ENCODE results near the gene GNA14. TPM values are rescaled to one million over a fixed set of nuclear protein-coding genes. Genes with fewer than 3 reads are reported as not detected.

The GNA14 gene
- polyA plus RNA-seq, 2 of the 4 experiments (the other 2 are of a cell fraction), result 0.04 to 0.06 TPM

DNA sequence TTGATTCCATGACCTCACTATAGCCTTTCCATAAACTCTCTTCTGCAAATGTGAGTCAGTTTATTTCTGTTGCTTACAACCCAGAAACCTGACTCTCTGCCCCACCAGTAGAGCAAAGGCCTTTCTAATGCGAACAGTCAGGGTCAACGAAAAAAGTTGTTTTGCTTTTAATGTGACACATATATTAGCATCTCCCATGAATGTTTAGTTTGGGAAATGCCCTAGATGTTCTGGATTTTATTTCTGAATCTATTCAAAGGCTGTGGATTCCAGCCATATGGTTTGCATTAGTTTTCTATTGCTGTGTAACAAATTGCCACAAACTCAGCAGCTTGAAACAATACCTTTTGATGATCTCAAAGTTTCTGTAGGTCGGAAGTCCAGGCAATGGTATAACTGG is 193.5 kb downstream of the GNA14 start:
- no peak overlapping the region for H3K4me2 ChIP-seq
- ChIA-PET POLR2A (no interaction called here), CTCF (interaction anchor here (1.0 to 12.3 kb wide), 7 partner anchors 13 to 581 kb away, joined by 3 to 238 read pairs (median 41); no protein-coding TSS in a partner anchor)
- no peaks in the 10 kb centered on the region for H3K4me1 ChIP-seq
- WGBS (ENCODE audit: missing lambda C conversion rate), result 45% methylated on average over 3 of the region's 3 CpGs
- FAIRE-seq (no peak), DNase-seq (ENCODE audit: low read depth in 1 of 2, low spot score in 1 of 2) (no peak), ATAC-seq (no peak)
- H3K9me3 ChIP-seq, result no peaks in the 10 kb centered on the region
- TF ChIP-seq, protein P1, sequence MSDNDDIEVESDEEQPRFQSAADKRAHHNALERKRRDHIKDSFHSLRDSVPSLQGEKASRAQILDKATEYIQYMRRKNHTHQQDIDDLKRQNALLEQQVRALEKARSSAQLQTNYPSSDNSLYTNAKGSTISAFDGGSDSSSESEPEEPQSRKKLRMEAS (IDR thresholded peaks at IDR 0.05), result no peak
- no peak for TF ChIP-seq EHMT2 (IDR thresholded peaks at IDR 0.05; ENCODE audit: low read depth)
- TF ChIP-seq, protein P2, sequence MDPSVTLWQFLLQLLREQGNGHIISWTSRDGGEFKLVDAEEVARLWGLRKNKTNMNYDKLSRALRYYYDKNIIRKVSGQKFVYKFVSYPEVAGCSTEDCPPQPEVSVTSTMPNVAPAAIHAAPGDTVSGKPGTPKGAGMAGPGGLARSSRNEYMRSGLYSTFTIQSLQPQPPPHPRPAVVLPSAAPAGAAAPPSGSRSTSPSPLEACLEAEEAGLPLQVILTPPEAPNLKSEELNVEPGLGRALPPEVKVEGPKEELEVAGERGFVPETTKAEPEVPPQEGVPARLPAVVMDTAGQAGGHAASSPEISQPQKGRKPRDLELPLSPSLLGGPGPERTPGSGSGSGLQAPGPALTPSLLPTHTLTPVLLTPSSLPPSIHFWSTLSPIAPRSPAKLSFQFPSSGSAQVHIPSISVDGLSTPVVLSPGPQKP (IDR thresholded peaks at IDR 0.05; ENCODE audit: low read depth, low read length), result no peak
- TF ChIP-seq JUNB (IDR thresholded peaks at IDR 0.05), result no peak
- no peak overlapping the region for H3K27ac ChIP-seq
- no peak overlapping the region for H3K4me3 ChIP-seq

DNA sequence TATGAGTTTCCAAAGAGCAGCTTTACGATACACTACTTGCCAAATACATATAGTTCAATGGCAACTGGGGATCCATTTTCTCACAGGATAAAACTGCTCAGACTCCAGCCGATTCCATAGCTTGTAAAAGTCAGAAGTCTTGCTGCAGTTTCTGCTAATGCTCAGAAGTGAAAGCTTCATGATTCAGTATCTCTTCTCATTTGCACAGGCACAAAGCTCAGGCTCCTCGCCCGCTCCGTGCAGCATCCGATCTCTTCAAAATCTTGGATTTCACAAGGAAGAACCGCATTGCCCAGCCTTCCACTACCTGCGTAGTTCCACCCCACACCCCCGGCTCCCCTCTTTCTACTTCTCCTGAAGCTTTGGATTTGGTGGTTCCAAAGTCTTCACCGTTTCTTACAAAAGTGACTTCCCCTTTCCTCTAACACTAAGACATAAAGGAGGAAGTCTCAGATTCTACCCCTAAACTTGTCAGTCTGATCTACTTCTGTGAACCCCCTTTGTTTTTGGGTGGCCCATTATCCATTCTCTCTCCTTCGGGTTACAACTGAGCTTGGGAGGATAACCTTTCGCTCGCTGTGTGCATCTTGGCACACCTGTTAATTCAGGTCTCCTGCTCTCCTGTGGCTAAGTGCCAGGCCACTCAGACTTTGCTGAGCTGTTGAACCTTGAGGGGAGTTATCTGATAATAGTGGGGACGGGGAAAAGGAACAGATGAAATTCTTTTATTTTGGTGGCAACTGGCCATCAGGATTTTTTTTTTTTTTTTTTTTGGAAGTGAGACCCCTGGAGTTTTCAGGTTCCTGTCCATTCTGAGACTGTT is 194.1 kb downstream of the GNA14 start:
- POLR2A ChIA-PET, result no interaction called here
- WGBS (ENCODE audit: missing lambda C conversion rate), result 82% methylated on average over 14 of the region's 14 CpGs
- Histone ChIP-seq H3K9me3 (no peaks in the 10 kb centered on the region), H3K27ac (no peak overlapping the region), H3K4me1 (no peaks in the 10 kb centered on the region), H3K4me3 (no peak overlapping the region), H3K4me2 (no peak overlapping the region)
- ATAC-seq (no peak), FAIRE-seq (no peak), DNase-seq (ENCODE audit: low read depth in 1 of 2, low spot score in 1 of 2) (no peak)
- TF ChIP-seq, protein P1 (IDR thresholded peaks at IDR 0.05), result no peak
- CTCF ChIA-PET, result interaction anchor here (0.6 to 12.3 kb wide), 10 partner anchors 14 to 671 kb away, joined by 3 to 238 read pairs (median 4); no protein-coding TSS in a partner anchor

DNA sequence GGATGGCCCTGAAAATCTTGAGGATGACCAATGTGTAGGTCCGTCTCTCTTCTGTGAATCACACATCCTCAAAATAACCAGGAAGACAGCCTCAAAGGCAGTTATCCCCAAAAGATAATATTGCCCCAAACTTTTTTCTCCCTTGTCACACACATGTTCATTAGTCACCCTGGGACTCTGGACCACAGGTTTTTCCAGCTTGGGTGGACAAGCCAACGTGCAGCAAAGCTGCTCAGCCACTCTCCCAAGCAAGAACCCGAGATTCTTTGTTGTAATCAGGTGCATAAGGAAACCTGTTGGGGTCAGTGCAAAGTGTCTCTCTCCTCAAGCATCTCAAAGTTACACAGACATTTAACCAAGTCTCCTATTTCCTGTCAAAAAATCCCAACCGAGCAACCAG is 196.6 kb downstream of the GNA14 start:
- Histone ChIP-seq H3K9me3 (no peaks in the 10 kb centered on the region), H3K4me3 (no peak overlapping the region), H3K4me1 (no peaks in the 10 kb centered on the region), H3K4me2 (no peak overlapping the region), H3K27ac (no peak overlapping the region)
- POLR2A ChIA-PET, result no interaction called here
- no peak for DNase-seq (ENCODE audit: low read depth in 1 of 2, low spot score in 1 of 2)
- no peak for FAIRE-seq
- no peak for ATAC-seq
- WGBS (ENCODE audit: missing lambda C conversion rate), result 46% methylated on average over 4 of the region's 4 CpGs
- TF ChIP-seq FOSB (CRISPR knock-in tag; IDR thresholded peaks at IDR 0.05) (no peak), EHF (CRISPR knock-in tag; IDR thresholded peaks at IDR 0.05) (no peak), KDM1A (IDR thresholded peaks at IDR 0.05; ENCODE audit: low read depth) (no peak), HEYL (CRISPR knock-in tag; IDR thresholded peaks at IDR 0.05) (no peak), ZSCAN20 (CRISPR knock-in tag; IDR thresholded peaks at IDR 0.05) (no peak), POLR2A (IDR thresholded peaks at IDR 0.05; ENCODE audit: low read length) (no peak), RNF2 (IDR thresholded peaks at IDR 0.05; ENCODE audit: borderline replicate concordance, low read depth) (no peak), EHMT2 (IDR thresholded peaks at IDR 0.05; ENCODE audit: low read depth) (no peak), FOSL2 (IDR thresholded peaks at IDR 0.05) (no peak), FOSL2 (CRISPR knock-in tag; IDR thresholded peaks at IDR 0.05) (no peak), ZFP36 (IDR thresholded peaks at IDR 0.05; ENCODE audit: borderline replicate concordance, partially characterized antibody) (no peak)
- TF ChIP-seq, protein P3, sequence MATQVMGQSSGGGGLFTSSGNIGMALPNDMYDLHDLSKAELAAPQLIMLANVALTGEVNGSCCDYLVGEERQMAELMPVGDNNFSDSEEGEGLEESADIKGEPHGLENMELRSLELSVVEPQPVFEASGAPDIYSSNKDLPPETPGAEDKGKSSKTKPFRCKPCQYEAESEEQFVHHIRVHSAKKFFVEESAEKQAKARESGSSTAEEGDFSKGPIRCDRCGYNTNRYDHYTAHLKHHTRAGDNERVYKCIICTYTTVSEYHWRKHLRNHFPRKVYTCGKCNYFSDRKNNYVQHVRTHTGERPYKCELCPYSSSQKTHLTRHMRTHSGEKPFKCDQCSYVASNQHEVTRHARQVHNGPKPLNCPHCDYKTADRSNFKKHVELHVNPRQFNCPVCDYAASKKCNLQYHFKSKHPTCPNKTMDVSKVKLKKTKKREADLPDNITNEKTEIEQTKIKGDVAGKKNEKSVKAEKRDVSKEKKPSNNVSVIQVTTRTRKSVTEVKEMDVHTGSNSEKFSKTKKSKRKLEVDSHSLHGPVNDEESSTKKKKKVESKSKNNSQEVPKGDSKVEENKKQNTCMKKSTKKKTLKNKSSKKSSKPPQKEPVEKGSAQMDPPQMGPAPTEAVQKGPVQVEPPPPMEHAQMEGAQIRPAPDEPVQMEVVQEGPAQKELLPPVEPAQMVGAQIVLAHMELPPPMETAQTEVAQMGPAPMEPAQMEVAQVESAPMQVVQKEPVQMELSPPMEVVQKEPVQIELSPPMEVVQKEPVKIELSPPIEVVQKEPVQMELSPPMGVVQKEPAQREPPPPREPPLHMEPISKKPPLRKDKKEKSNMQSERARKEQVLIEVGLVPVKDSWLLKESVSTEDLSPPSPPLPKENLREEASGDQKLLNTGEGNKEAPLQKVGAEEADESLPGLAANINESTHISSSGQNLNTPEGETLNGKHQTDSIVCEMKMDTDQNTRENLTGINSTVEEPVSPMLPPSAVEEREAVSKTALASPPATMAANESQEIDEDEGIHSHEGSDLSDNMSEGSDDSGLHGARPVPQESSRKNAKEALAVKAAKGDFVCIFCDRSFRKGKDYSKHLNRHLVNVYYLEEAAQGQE (IDR thresholded peaks at IDR 0.05), result no peak
- TF ChIP-seq, protein P4, sequence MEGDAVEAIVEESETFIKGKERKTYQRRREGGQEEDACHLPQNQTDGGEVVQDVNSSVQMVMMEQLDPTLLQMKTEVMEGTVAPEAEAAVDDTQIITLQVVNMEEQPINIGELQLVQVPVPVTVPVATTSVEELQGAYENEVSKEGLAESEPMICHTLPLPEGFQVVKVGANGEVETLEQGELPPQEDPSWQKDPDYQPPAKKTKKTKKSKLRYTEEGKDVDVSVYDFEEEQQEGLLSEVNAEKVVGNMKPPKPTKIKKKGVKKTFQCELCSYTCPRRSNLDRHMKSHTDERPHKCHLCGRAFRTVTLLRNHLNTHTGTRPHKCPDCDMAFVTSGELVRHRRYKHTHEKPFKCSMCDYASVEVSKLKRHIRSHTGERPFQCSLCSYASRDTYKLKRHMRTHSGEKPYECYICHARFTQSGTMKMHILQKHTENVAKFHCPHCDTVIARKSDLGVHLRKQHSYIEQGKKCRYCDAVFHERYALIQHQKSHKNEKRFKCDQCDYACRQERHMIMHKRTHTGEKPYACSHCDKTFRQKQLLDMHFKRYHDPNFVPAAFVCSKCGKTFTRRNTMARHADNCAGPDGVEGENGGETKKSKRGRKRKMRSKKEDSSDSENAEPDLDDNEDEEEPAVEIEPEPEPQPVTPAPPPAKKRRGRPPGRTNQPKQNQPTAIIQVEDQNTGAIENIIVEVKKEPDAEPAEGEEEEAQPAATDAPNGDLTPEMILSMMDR (IDR thresholded peaks at IDR 0.05), result no peak
- TF ChIP-seq, protein P5, sequence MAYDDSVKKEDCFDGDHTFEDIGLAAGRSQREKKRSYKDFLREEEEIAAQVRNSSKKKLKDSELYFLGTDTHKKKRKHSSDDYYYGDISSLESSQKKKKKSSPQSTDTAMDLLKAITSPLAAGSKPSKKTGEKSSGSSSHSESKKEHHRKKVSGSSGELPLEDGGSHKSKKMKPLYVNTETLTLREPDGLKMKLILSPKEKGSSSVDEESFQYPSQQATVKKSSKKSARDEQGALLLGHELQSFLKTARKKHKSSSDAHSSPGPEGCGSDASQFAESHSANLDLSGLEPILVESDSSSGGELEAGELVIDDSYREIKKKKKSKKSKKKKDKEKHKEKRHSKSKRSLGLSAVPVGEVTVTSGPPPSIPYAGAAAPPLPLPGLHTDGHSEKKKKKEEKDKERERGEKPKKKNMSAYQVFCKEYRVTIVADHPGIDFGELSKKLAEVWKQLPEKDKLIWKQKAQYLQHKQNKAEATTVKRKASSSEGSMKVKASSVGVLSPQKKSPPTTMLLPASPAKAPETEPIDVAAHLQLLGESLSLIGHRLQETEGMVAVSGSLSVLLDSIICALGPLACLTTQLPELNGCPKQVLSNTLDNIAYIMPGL (CRISPR knock-in tag; IDR thresholded peaks at IDR 0.05; ENCODE audit: borderline replicate concordance), result no peak
- TF ChIP-seq, protein P6, sequence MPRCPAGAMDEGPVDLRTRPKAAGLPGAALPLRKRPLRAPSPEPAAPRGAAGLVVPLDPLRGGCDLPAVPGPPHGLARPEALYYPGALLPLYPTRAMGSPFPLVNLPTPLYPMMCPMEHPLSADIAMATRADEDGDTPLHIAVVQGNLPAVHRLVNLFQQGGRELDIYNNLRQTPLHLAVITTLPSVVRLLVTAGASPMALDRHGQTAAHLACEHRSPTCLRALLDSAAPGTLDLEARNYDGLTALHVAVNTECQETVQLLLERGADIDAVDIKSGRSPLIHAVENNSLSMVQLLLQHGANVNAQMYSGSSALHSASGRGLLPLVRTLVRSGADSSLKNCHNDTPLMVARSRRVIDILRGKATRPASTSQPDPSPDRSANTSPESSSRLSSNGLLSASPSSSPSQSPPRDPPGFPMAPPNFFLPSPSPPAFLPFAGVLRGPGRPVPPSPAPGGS (IDR thresholded peaks at IDR 0.05), result no peak
- CTCF ChIA-PET, result interaction anchor here (1.0 to 2.3 kb wide), 3 partner anchors 10 to 12 kb away, joined by 3 to 6 read pairs (median 5); no protein-coding TSS in a partner anchor
